ENCODE measurements around the gene RNASE3. TPM values are rescaled to one million over a fixed set of nuclear protein-coding genes. Genes with fewer than 3 reads are reported as not detected.

Gene RNASE3
- total RNA-seq, 1 donor from 2014 or later = not detected

- peak; percentile 65 for DNase-seq (ENCODE audit: low spot score)
- Mint-ChIP-seq H3K4me3 (ENCODE audit: unreplicated experiment) (no peak overlapping the region), H3K4me1 (ENCODE audit: unreplicated experiment) (peaks cover 14% of the 10 kb centered on the region), H3K9me3 (ENCODE audit: unreplicated experiment) (no peaks in the 10 kb centered on the region), H3K27me3 (ENCODE audit: unreplicated experiment) (no peaks in the 10 kb centered on the region), H3K36me3 (ENCODE audit: low read depth, unreplicated experiment) (no peaks in the 10 kb centered on the region), H3K27ac (ENCODE audit: unreplicated experiment) (no peak overlapping the region)
- TF ChIP-seq CTCF (IDR thresholded peaks at IDR 0.05; ENCODE audit: unreplicated experiment) = peak; percentile 69
These were observed 35.4 kb upstream of the RNASE3 start for GRCh38 chr14:20855652-20856291.

- H3K9me3 Mint-ChIP-seq (ENCODE audit: unreplicated experiment) = no peaks in the 10 kb centered on the region
- peaks cover 14% of the 10 kb centered on the region for H3K4me1 Mint-ChIP-seq (ENCODE audit: unreplicated experiment)
- no peak for TF ChIP-seq CTCF (IDR thresholded peaks at IDR 0.05; ENCODE audit: unreplicated experiment)
These were observed 34.0 kb upstream of the RNASE3 start for GRCh38 chr14:20857207-20857606.

GRCh38 chr14:20857630-20858261 is 33.4 kb upstream of the RNASE3 start:
- H3K27ac Mint-ChIP-seq (ENCODE audit: unreplicated experiment) = no peak overlapping the region
- peak; percentile 98 for TF ChIP-seq CTCF (IDR thresholded peaks at IDR 0.05; ENCODE audit: unreplicated experiment)
- no peaks in the 10 kb centered on the region for H3K9me3 Mint-ChIP-seq (ENCODE audit: unreplicated experiment)
- H3K27me3 Mint-ChIP-seq (ENCODE audit: unreplicated experiment) = no peaks in the 10 kb centered on the region
- H3K4me3 Mint-ChIP-seq (ENCODE audit: unreplicated experiment) = no peak overlapping the region
- no peaks in the 10 kb centered on the region for H3K36me3 Mint-ChIP-seq (ENCODE audit: low read depth, unreplicated experiment)
- peaks cover 14% of the 10 kb centered on the region for H3K4me1 Mint-ChIP-seq (ENCODE audit: unreplicated experiment)
- peak; percentile 71 for DNase-seq (ENCODE audit: low spot score)

More at GRCh38 chr14:20857207-20857606, 34.0 kb upstream of the RNASE3 start:
- Mint-ChIP-seq H3K36me3 (ENCODE audit: low read depth, unreplicated experiment) (no peaks in the 10 kb centered on the region), H3K27ac (ENCODE audit: unreplicated experiment) (no peak overlapping the region), H3K27me3 (ENCODE audit: unreplicated experiment) (no peaks in the 10 kb centered on the region), H3K4me3 (ENCODE audit: unreplicated experiment) (no peak overlapping the region)
- DNase-seq (ENCODE audit: low spot score) = no peak

- Mint-ChIP-seq H3K4me1 (ENCODE audit: unreplicated experiment) (peaks cover 4% of the 10 kb centered on the region), H3K27me3 (ENCODE audit: unreplicated experiment) (no peaks in the 10 kb centered on the region), H3K36me3 (ENCODE audit: low read depth, unreplicated experiment) (no peaks in the 10 kb centered on the region), H3K9me3 (ENCODE audit: unreplicated experiment) (no peaks in the 10 kb centered on the region), H3K27ac (ENCODE audit: unreplicated experiment) (no peak overlapping the region), H3K4me3 (ENCODE audit: unreplicated experiment) (no peak overlapping the region)
- no peak for DNase-seq (ENCODE audit: low spot score)
- no peak for TF ChIP-seq CTCF (IDR thresholded peaks at IDR 0.05; ENCODE audit: unreplicated experiment)
These were observed 25.0 kb upstream of the RNASE3 start for GRCh38 chr14:20866194-20866593.

GRCh38 chr14:20866963-20867362 is 24.2 kb upstream of the RNASE3 start:
- peak; percentile 33 for DNase-seq (ENCODE audit: low spot score)
- no peaks in the 10 kb centered on the region for H3K36me3 Mint-ChIP-seq (ENCODE audit: low read depth, unreplicated experiment)

More at GRCh38 chr14:20866963-20867362, 24.2 kb upstream of the RNASE3 start:
- no peaks in the 10 kb centered on the region for H3K27me3 Mint-ChIP-seq (ENCODE audit: unreplicated experiment)
- peaks cover 10% of the 10 kb centered on the region for H3K4me1 Mint-ChIP-seq (ENCODE audit: unreplicated experiment)
- no peaks in the 10 kb centered on the region for H3K9me3 Mint-ChIP-seq (ENCODE audit: unreplicated experiment)
- no peak overlapping the region for H3K27ac Mint-ChIP-seq (ENCODE audit: unreplicated experiment)
- TF ChIP-seq CTCF (IDR thresholded peaks at IDR 0.05; ENCODE audit: unreplicated experiment) = peak; percentile 39
- no peak overlapping the region for H3K4me3 Mint-ChIP-seq (ENCODE audit: unreplicated experiment)

Measured in endothelial cell (in vitro differentiated cells).